Panc1 (cell line): ENCODE measurements around the gene CADM1.

ENCODE experiments used
- POLR2AphosphoS5 ChIP-seq: IDR thresholded peaks from 2 replicates; pipeline ENCODE4 v1.6.1; 2012; ENCODE audit warnings: mild to moderate bottlenecking, low read depth, low read length, moderate library complexity
- TF ChIP-seq, protein P1 (sequence below): fragments of 450-650 bp; IDR thresholded peaks from 2 replicates; pipeline ENCODE4 v1.5.1; 2017; ENCODE audit warnings: mild to moderate bottlenecking

- TF ChIP-seq, protein P1, sequence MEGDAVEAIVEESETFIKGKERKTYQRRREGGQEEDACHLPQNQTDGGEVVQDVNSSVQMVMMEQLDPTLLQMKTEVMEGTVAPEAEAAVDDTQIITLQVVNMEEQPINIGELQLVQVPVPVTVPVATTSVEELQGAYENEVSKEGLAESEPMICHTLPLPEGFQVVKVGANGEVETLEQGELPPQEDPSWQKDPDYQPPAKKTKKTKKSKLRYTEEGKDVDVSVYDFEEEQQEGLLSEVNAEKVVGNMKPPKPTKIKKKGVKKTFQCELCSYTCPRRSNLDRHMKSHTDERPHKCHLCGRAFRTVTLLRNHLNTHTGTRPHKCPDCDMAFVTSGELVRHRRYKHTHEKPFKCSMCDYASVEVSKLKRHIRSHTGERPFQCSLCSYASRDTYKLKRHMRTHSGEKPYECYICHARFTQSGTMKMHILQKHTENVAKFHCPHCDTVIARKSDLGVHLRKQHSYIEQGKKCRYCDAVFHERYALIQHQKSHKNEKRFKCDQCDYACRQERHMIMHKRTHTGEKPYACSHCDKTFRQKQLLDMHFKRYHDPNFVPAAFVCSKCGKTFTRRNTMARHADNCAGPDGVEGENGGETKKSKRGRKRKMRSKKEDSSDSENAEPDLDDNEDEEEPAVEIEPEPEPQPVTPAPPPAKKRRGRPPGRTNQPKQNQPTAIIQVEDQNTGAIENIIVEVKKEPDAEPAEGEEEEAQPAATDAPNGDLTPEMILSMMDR: no peak
- no peak for TF ChIP-seq POLR2AphosphoS5
Measured at GRCh38 chr11:115241899-115242298, 262.3 kb downstream of the CADM1 start.
